Ascending aorta (tissue), 2 donors: ENCODE data around the gene PLK4. TPM values are rescaled to one million over a fixed set of nuclear protein-coding genes. Genes with fewer than 3 reads are reported as not detected.
"Not testable (repeated sequence)": the region's sequence is repeated elsewhere in the genome, so short reads cannot be mapped to it uniquely, and the experiment has no call there.

Experiments
- DNase-seq, 2 donors: peaks; one replicate each; pipeline ENCODE4 v3.0.0-alpha.2; 2019; ENCODE audit warnings: low spot score in 2 of 2
- H3K27ac ChIP-seq, 2 donors: fragments of 200-600 bp; sonication (generic); one replicate each; pipeline ENCODE4 v1.5.1; 2016 to 2017; ENCODE audit warnings: mild to moderate bottlenecking in 1 of 2
- H3K27me3 ChIP-seq: fragments of 200-600 bp; sonication (generic); one replicate; pipeline ENCODE4 v1.5.1; 2017
- H3K36me3 ChIP-seq, 2 donors: fragments of 200-600 bp; sonication (generic); one replicate each; pipeline ENCODE4 v1.5.1; 2016
- H3K4me1 ChIP-seq, 2 donors: fragments of 200-600 bp; sonication (generic); one replicate each; pipeline ENCODE4 v1.5.1; 2016 to 2017; ENCODE audit warnings: mild to moderate bottlenecking in 1 of 2
- H3K4me3 ChIP-seq, 2 donors: fragments of 200-600 bp; sonication (generic); one replicate each; pipeline ENCODE4 v1.5.1; 2016 to 2017; ENCODE audit warnings: mild to moderate bottlenecking in 1 of 2
- H3K9me3 ChIP-seq, 2 donors: fragments of 200-600 bp; sonication (generic); one replicate each; pipeline ENCODE4 v1.5.1; 2016
- intact Hi-C: fragments of 100-400 bp; cut with DNase I; formaldehyde crosslinking; loops from one replicate; pipeline ENCODE4 v1.15.1; 2023
- total RNA-seq: library from RNA; depleted of rRNA; stranded (reverse); fragments of >200 nt; gene quantifications from one replicate; pipeline ENCODE4 v1.1.0, GENCODE V29; 2016
- TF ChIP-seq, protein P1 (sequence below), 3 experiments: fragments of 200-600 bp in 2 of 3; fragments of 450-650 bp in 1 of 3; sonication (generic) in 2 of 3; IDR thresholded peaks; one replicate each; pipeline ENCODE4 v1.5.1; 2016 to 2019; ENCODE audit warnings: antibody characterized with exemption in 3 of 3, mild to moderate bottlenecking in 1 of 3, moderate library complexity in 1 of 3

Gene PLK4
- total RNA-seq, 1 donor from 2014 or later: not detected

DNA sequence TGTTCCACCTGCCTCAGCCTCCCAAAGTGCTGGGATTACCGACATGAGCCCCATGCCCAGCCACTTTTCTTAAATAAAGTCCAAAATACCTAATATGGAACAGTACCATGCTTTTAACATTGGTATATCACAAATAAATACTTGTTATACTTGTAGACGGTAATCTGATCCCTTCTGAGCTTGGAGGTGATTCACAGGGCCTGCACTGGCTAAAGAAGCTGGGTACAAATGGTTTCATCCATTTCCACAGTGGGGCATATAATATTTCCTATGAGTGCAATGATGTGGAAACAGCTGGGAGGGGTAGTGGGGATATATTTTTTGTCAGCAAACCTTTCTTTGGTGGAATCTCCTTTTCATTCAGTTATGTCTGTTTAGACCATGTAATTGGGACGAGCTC lies 35.8 kb downstream of the PLK4 start:
- DNase-seq: no peak
- Histone ChIP-seq H3K9me3 (no peaks in the 10 kb centered on the region), H3K27me3 (no peaks in the 10 kb centered on the region), H3K4me3 (no peak overlapping the region), H3K4me1 (no peaks in the 10 kb centered on the region), H3K27ac (no peak overlapping the region), H3K36me3 (peaks cover 18 to 30% of the 10 kb centered on the region in 2 donors)
- intact Hi-C loops: no loop called here
- TF ChIP-seq, protein P1, sequence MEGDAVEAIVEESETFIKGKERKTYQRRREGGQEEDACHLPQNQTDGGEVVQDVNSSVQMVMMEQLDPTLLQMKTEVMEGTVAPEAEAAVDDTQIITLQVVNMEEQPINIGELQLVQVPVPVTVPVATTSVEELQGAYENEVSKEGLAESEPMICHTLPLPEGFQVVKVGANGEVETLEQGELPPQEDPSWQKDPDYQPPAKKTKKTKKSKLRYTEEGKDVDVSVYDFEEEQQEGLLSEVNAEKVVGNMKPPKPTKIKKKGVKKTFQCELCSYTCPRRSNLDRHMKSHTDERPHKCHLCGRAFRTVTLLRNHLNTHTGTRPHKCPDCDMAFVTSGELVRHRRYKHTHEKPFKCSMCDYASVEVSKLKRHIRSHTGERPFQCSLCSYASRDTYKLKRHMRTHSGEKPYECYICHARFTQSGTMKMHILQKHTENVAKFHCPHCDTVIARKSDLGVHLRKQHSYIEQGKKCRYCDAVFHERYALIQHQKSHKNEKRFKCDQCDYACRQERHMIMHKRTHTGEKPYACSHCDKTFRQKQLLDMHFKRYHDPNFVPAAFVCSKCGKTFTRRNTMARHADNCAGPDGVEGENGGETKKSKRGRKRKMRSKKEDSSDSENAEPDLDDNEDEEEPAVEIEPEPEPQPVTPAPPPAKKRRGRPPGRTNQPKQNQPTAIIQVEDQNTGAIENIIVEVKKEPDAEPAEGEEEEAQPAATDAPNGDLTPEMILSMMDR (IDR thresholded peaks at IDR 0.05): no peak

GRCh38 chr4:127917151-127917550 lies 36.5 kb downstream of the PLK4 start:
- H3K27me3 ChIP-seq: no peaks in the 10 kb centered on the region
- H3K27ac ChIP-seq: no peak overlapping the region
- DNase-seq: no peak
- no peaks in the 10 kb centered on the region for H3K9me3 ChIP-seq
- no peak overlapping the region for H3K4me3 ChIP-seq
- H3K36me3 ChIP-seq: peaks cover 21 to 33% of the 10 kb centered on the region in 2 donors
- intact Hi-C loops: no loop called here
- TF ChIP-seq, protein P1 (IDR thresholded peaks at IDR 0.05): no peak
- no peaks in the 10 kb centered on the region for H3K4me1 ChIP-seq

GRCh38 chr4:127920521-127920920 lies 39.8 kb downstream of the PLK4 start:
- Histone ChIP-seq H3K9me3 (no peaks in the 10 kb centered on the region), H3K4me3 (no peak overlapping the region), H3K36me3 (peaks cover 21 to 44% of the 10 kb centered on the region in 2 donors), H3K27me3 (no peaks in the 10 kb centered on the region), H3K4me1 (no peaks in the 10 kb centered on the region), H3K27ac (no peak overlapping the region)
- TF ChIP-seq, protein P1 (IDR thresholded peaks at IDR 0.05): no peak
- intact Hi-C loops: no loop called here
- no peak for DNase-seq

GRCh38 chr4:127922226-127922625 lies 41.5 kb downstream of the PLK4 start:
- Histone ChIP-seq H3K4me1 (no peaks in the 10 kb centered on the region), H3K27me3 (no peaks in the 10 kb centered on the region), H3K9me3 (no peaks in the 10 kb centered on the region), H3K4me3 (no peak overlapping the region), H3K27ac (no peak overlapping the region), H3K36me3 (peaks cover 26 to 56% of the 10 kb centered on the region in 2 donors)
- TF ChIP-seq, protein P1 (IDR thresholded peaks at IDR 0.05): no peak
- intact Hi-C loops: no loop called here
- no peak for DNase-seq

- H3K4me1 ChIP-seq, intact Hi-C loops, H3K4me3 ChIP-seq, H3K27ac ChIP-seq, H3K27me3 ChIP-seq, DNase-seq, H3K9me3 ChIP-seq: not testable (repeated sequence)
- H3K36me3 ChIP-seq: peaks cover 25 to 55% of the 10 kb centered on the region in 2 donors
Measured at GRCh38 chr4:127925720-127926119, 45.0 kb downstream of the PLK4 start.

GRCh38 chr4:127930175-127930574 lies 49.5 kb downstream of the PLK4 start:
- Histone ChIP-seq H3K36me3 (peaks cover 15 to 43% of the 10 kb centered on the region in 2 donors), H3K27me3 (no peaks in the 10 kb centered on the region), H3K27ac (no peak overlapping the region), H3K4me3 (no peak overlapping the region), H3K4me1 (no peaks in the 10 kb centered on the region), H3K9me3 (no peaks in the 10 kb centered on the region)
- DNase-seq: no peak
- TF ChIP-seq, protein P1 (IDR thresholded peaks at IDR 0.05): no peak
- intact Hi-C loops: no loop called here

- H3K27me3 ChIP-seq, H3K4me3 ChIP-seq, H3K9me3 ChIP-seq, H3K4me1 ChIP-seq, intact Hi-C loops, H3K27ac ChIP-seq, DNase-seq: not testable (repeated sequence)
- peaks cover 14 to 30% of the 10 kb centered on the region in 2 donors for H3K36me3 ChIP-seq
Measured at GRCh38 chr4:127931836-127932235, 51.1 kb downstream of the PLK4 start.
